ENCODE data around the gene GPM6B.

Gene GPM6B

GRCh38 chrX:13837290-13837745, 20.4 kb upstream of the GPM6B start:
- Histone ChIP-seq H3K27me3 (ENCODE audit: control insufficient read depth, insufficient read depth, low read length) (peaks cover 3% of the 10 kb centered on the region), H3K36me3 (ENCODE audit: control insufficient read depth, insufficient read depth, low read length) (no peaks in the 10 kb centered on the region), H3K27ac (ENCODE audit: low read depth, low read length) (no peak overlapping the region), H3K9ac (ENCODE audit: low read length) (no peak overlapping the region), H3K4me3 (ENCODE audit: low read length) (no peak overlapping the region), H3K4me1 (ENCODE audit: control insufficient read depth, insufficient read depth, low read length) (no peaks in the 10 kb centered on the region)

GRCh38 chrX:13836575-13836974, 19.7 kb upstream of the GPM6B start:
- no peaks in the 10 kb centered on the region for H3K36me3 ChIP-seq (ENCODE audit: control insufficient read depth, insufficient read depth, low read length)
- no peak overlapping the region for H3K9ac ChIP-seq (ENCODE audit: low read length)
- H3K4me3 ChIP-seq (ENCODE audit: low read length), result no peak overlapping the region
- H3K27ac ChIP-seq (ENCODE audit: low read depth, low read length), result no peak overlapping the region
- no peaks in the 10 kb centered on the region for H3K4me1 ChIP-seq (ENCODE audit: control insufficient read depth, insufficient read depth, low read length)
- peaks cover 3% of the 10 kb centered on the region for H3K27me3 ChIP-seq (ENCODE audit: control insufficient read depth, insufficient read depth, low read length)

- H3K4me1 ChIP-seq (ENCODE audit: control insufficient read depth, insufficient read depth, low read length), result no peaks in the 10 kb centered on the region
- H3K27ac ChIP-seq (ENCODE audit: low read depth, low read length), result no peak overlapping the region
- H3K4me3 ChIP-seq (ENCODE audit: low read length), result no peak overlapping the region
- H3K27me3 ChIP-seq (ENCODE audit: control insufficient read depth, insufficient read depth, low read length), result peaks cover 3% of the 10 kb centered on the region
- no peaks in the 10 kb centered on the region for H3K36me3 ChIP-seq (ENCODE audit: control insufficient read depth, insufficient read depth, low read length)
- no peak overlapping the region for H3K9ac ChIP-seq (ENCODE audit: low read length)
These were observed 18.9 kb upstream of the GPM6B start for GRCh38 chrX:13835825-13836224.

- Histone ChIP-seq H3K36me3 (ENCODE audit: control insufficient read depth, insufficient read depth, low read length) (no peaks in the 10 kb centered on the region), H3K9ac (ENCODE audit: low read length) (no peak overlapping the region), H3K27ac (ENCODE audit: low read depth, low read length) (no peak overlapping the region), H3K4me1 (ENCODE audit: control insufficient read depth, insufficient read depth, low read length) (no peaks in the 10 kb centered on the region), H3K27me3 (ENCODE audit: control insufficient read depth, insufficient read depth, low read length) (peaks cover 3% of the 10 kb centered on the region), H3K4me3 (ENCODE audit: low read length) (no peak overlapping the region)
These were observed 17.5 kb upstream of the GPM6B start for GRCh38 chrX:13834355-13834754.

GRCh38 chrX:13829983-13830382, 13.1 kb upstream of the GPM6B start:
- H3K27me3 ChIP-seq (ENCODE audit: control insufficient read depth, insufficient read depth, low read length), result peaks cover 6% of the 10 kb centered on the region
- H3K4me3 ChIP-seq (ENCODE audit: low read length), result no peak overlapping the region
- no peaks in the 10 kb centered on the region for H3K36me3 ChIP-seq (ENCODE audit: control insufficient read depth, insufficient read depth, low read length)
- no peaks in the 10 kb centered on the region for H3K4me1 ChIP-seq (ENCODE audit: control insufficient read depth, insufficient read depth, low read length)
- no peak overlapping the region for H3K27ac ChIP-seq (ENCODE audit: low read depth, low read length)
- H3K9ac ChIP-seq (ENCODE audit: low read length), result no peak overlapping the region

GRCh38 chrX:13828392-13828791, 11.5 kb upstream of the GPM6B start:
- Histone ChIP-seq H3K27me3 (ENCODE audit: control insufficient read depth, insufficient read depth, low read length) (peaks cover 6% of the 10 kb centered on the region), H3K4me3 (ENCODE audit: low read length) (no peak overlapping the region), H3K4me1 (ENCODE audit: control insufficient read depth, insufficient read depth, low read length) (no peaks in the 10 kb centered on the region), H3K9ac (ENCODE audit: low read length) (no peak overlapping the region), H3K36me3 (ENCODE audit: control insufficient read depth, insufficient read depth, low read length) (no peaks in the 10 kb centered on the region), H3K27ac (ENCODE audit: low read depth, low read length) (no peak overlapping the region)

- H3K4me3 ChIP-seq (ENCODE audit: low read length), result no peak overlapping the region
- H3K36me3 ChIP-seq (ENCODE audit: control insufficient read depth, insufficient read depth, low read length), result no peaks in the 10 kb centered on the region
- no peaks in the 10 kb centered on the region for H3K4me1 ChIP-seq (ENCODE audit: control insufficient read depth, insufficient read depth, low read length)
- H3K27ac ChIP-seq (ENCODE audit: low read depth, low read length), result no peak overlapping the region
- H3K9ac ChIP-seq (ENCODE audit: low read length), result no peak overlapping the region
- H3K27me3 ChIP-seq (ENCODE audit: control insufficient read depth, insufficient read depth, low read length), result peaks cover 6% of the 10 kb centered on the region
These were observed 10.6 kb upstream of the GPM6B start for GRCh38 chrX:13827298-13828090.

GRCh38 chrX:13826770-13827169, 9.9 kb upstream of the GPM6B start:
- H3K9ac ChIP-seq (ENCODE audit: low read length), result no peak overlapping the region
- H3K36me3 ChIP-seq (ENCODE audit: control insufficient read depth, insufficient read depth, low read length), result no peaks in the 10 kb centered on the region
- H3K27ac ChIP-seq (ENCODE audit: low read depth, low read length), result no peak overlapping the region
- no peaks in the 10 kb centered on the region for H3K4me1 ChIP-seq (ENCODE audit: control insufficient read depth, insufficient read depth, low read length)
- peaks cover 6% of the 10 kb centered on the region for H3K27me3 ChIP-seq (ENCODE audit: control insufficient read depth, insufficient read depth, low read length)
- H3K4me3 ChIP-seq (ENCODE audit: low read length), result no peak overlapping the region

- H3K4me1 ChIP-seq (ENCODE audit: control insufficient read depth, insufficient read depth, low read length), result no peaks in the 10 kb centered on the region
- peaks cover 6% of the 10 kb centered on the region for H3K27me3 ChIP-seq (ENCODE audit: control insufficient read depth, insufficient read depth, low read length)
- H3K27ac ChIP-seq (ENCODE audit: low read depth, low read length), result no peak overlapping the region
- no peaks in the 10 kb centered on the region for H3K36me3 ChIP-seq (ENCODE audit: control insufficient read depth, insufficient read depth, low read length)
- H3K4me3 ChIP-seq (ENCODE audit: low read length), result no peak overlapping the region
- H3K9ac ChIP-seq (ENCODE audit: low read length), result no peak overlapping the region
These were observed 8.4 kb upstream of the GPM6B start for GRCh38 chrX:13825178-13825762.

GRCh38 chrX:13824746-13825145, 7.9 kb upstream of the GPM6B start:
- Histone ChIP-seq H3K4me1 (ENCODE audit: control insufficient read depth, insufficient read depth, low read length) (no peaks in the 10 kb centered on the region), H3K4me3 (ENCODE audit: low read length) (no peak overlapping the region), H3K36me3 (ENCODE audit: control insufficient read depth, insufficient read depth, low read length) (no peaks in the 10 kb centered on the region), H3K27me3 (ENCODE audit: control insufficient read depth, insufficient read depth, low read length) (peaks cover 8% of the 10 kb centered on the region), H3K9ac (ENCODE audit: low read length) (no peak overlapping the region), H3K27ac (ENCODE audit: low read depth, low read length) (no peak overlapping the region)

- Histone ChIP-seq H3K36me3 (ENCODE audit: control insufficient read depth, insufficient read depth, low read length) (no peaks in the 10 kb centered on the region), H3K4me3 (ENCODE audit: low read length) (no peak overlapping the region), H3K27ac (ENCODE audit: low read depth, low read length) (no peak overlapping the region), H3K4me1 (ENCODE audit: control insufficient read depth, insufficient read depth, low read length) (no peaks in the 10 kb centered on the region), H3K27me3 (ENCODE audit: control insufficient read depth, insufficient read depth, low read length) (peaks cover 6% of the 10 kb centered on the region), H3K9ac (ENCODE audit: low read length) (no peak overlapping the region)
These were observed 4.8 kb upstream of the GPM6B start for GRCh38 chrX:13821738-13822137.

- Histone ChIP-seq H3K9ac (ENCODE audit: low read length) (no peak overlapping the region), H3K36me3 (ENCODE audit: control insufficient read depth, insufficient read depth, low read length) (no peaks in the 10 kb centered on the region), H3K27ac (ENCODE audit: low read depth, low read length) (no peak overlapping the region), H3K4me3 (ENCODE audit: low read length) (no peak overlapping the region), H3K4me1 (ENCODE audit: control insufficient read depth, insufficient read depth, low read length) (no peaks in the 10 kb centered on the region), H3K27me3 (ENCODE audit: control insufficient read depth, insufficient read depth, low read length) (peaks cover 6% of the 10 kb centered on the region)
These were observed 717 bp downstream of the GPM6B start for GRCh38 chrX:13816176-13816575.

- no peaks in the 10 kb centered on the region for H3K36me3 ChIP-seq (ENCODE audit: control insufficient read depth, insufficient read depth, low read length)
- H3K4me3 ChIP-seq (ENCODE audit: low read length), result no peak overlapping the region
- no peak overlapping the region for H3K9ac ChIP-seq (ENCODE audit: low read length)
- peaks cover 6% of the 10 kb centered on the region for H3K27me3 ChIP-seq (ENCODE audit: control insufficient read depth, insufficient read depth, low read length)
- H3K27ac ChIP-seq (ENCODE audit: low read depth, low read length), result no peak overlapping the region
- H3K4me1 ChIP-seq (ENCODE audit: control insufficient read depth, insufficient read depth, low read length), result no peaks in the 10 kb centered on the region
These were observed 1.2 kb downstream of the GPM6B start for GRCh38 chrX:13815664-13816063.
